ENCODE measurements around the gene PARD3B.

The PARD3B gene

DNA sequence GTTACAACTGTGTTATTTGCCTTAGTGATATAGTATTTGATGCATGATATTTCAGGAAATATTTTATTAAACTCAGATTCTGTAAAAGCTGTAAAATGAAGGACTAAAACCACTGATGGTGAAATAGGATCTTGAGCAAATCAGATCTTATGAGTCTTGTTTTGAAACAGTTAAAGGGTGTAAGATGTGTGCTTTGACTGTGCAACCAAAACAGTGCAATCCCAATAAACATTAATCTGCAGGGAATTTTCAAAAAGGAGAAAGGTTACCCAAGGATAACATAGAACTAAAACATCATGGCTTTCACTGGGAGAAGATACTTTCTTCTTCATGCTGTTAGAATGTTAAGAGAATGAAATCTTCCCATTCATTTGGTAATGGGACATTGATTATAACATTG is 378.7 kb downstream of the PARD3B start:
- Histone ChIP-seq H3K9me3 (ENCODE audit: control extremely low read depth in 1 of 5, control insufficient read depth in 4 of 5, insufficient read depth in 2 of 5, low read depth in 1 of 5, low read length in 4 of 5) (peaks cover 0 to 2% (median 0%) of the 10 kb centered on the region in 5 experiments), H3K36me3 (ENCODE audit: control insufficient read depth in 4 of 4, insufficient read depth in 4 of 4, low read length in 3 of 4) (no peaks in the 10 kb centered on the region), H3K27me3 (replicated peaks in 2 of 5; ENCODE audit: control insufficient read depth in 4 of 5, insufficient read depth in 5 of 5, low read length in 4 of 5) (no peaks in the 10 kb centered on the region), H3K4me3 (ENCODE audit: control insufficient read depth in 1 of 7, extremely low read depth in 1 of 7, insufficient read depth in 4 of 7, low read depth in 2 of 7, low read length in 6 of 7) (no peak overlapping the region), H3K27ac (ENCODE audit: insufficient read depth in 1 of 2, low read depth in 1 of 2, low read length in 2 of 2, poor library complexity in 1 of 2, severe bottlenecking in 2 of 2) (no peak overlapping the region), H3K4me1 (ENCODE audit: control extremely low read depth in 1 of 4, control insufficient read depth in 4 of 4, insufficient read depth in 4 of 4, low read length in 3 of 4) (no peaks in the 10 kb centered on the region)
- DNase-seq, result no peak
- CTCF ChIA-PET, result no interaction called here
- POLR2A ChIA-PET, result no interaction called here

DNA sequence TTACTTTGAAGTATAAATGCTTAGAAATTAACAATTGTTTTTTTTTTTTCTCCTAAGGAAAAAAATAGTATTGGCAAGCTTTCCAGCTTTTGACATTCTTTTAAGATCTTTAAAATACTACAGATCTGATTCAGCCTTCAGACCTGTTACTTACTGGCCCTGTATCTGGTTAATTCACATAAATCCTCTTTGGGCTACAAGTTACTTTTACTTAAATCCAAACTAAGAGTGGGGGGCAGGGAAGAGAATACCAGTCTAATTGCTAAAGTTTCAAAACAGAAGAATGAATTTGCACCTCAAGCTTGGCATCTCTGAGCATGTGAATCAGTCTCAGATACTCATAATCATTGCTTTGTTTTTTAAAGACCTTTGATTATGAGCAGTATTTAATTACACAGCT is 386.3 kb downstream of the PARD3B start:
- H3K36me3 ChIP-seq (ENCODE audit: control insufficient read depth in 4 of 4, insufficient read depth in 4 of 4, low read length in 3 of 4), result no peaks in the 10 kb centered on the region
- no peaks in the 10 kb centered on the region for H3K27me3 ChIP-seq (replicated peaks in 2 of 5; ENCODE audit: control insufficient read depth in 4 of 5, insufficient read depth in 5 of 5, low read length in 4 of 5)
- DNase-seq, result no peak
- peaks cover 0 to 2% (median 0%) of the 10 kb centered on the region in 5 experiments for H3K9me3 ChIP-seq (ENCODE audit: control extremely low read depth in 1 of 5, control insufficient read depth in 4 of 5, insufficient read depth in 2 of 5, low read depth in 1 of 5, low read length in 4 of 5)
- H3K4me1 ChIP-seq (ENCODE audit: control extremely low read depth in 1 of 4, control insufficient read depth in 4 of 4, insufficient read depth in 4 of 4, low read length in 3 of 4), result no peaks in the 10 kb centered on the region
- H3K4me3 ChIP-seq (ENCODE audit: control insufficient read depth in 1 of 7, extremely low read depth in 1 of 7, insufficient read depth in 4 of 7, low read depth in 2 of 7, low read length in 6 of 7), result no peak overlapping the region
- CTCF ChIA-PET, result interaction anchor here (1.0 kb wide), 1 partner anchor 100 kb away, joined by 3 read pairs; no protein-coding TSS in a partner anchor
- POLR2A ChIA-PET, result no interaction called here
- no peak overlapping the region for H3K27ac ChIP-seq (ENCODE audit: insufficient read depth in 1 of 2, low read depth in 1 of 2, low read length in 2 of 2, poor library complexity in 1 of 2, severe bottlenecking in 2 of 2)

- no peaks in the 10 kb centered on the region for H3K36me3 ChIP-seq (ENCODE audit: control insufficient read depth in 4 of 4, insufficient read depth in 4 of 4, low read length in 3 of 4)
- H3K9me3 ChIP-seq (ENCODE audit: control extremely low read depth in 1 of 5, control insufficient read depth in 4 of 5, insufficient read depth in 2 of 5, low read depth in 1 of 5, low read length in 4 of 5), result peaks cover 0 to 2% (median 0%) of the 10 kb centered on the region in 5 experiments
- no peak overlapping the region for H3K4me3 ChIP-seq (ENCODE audit: control insufficient read depth in 1 of 7, extremely low read depth in 1 of 7, insufficient read depth in 4 of 7, low read depth in 2 of 7, low read length in 6 of 7)
- H3K27me3 ChIP-seq (replicated peaks in 2 of 5; ENCODE audit: control insufficient read depth in 4 of 5, insufficient read depth in 5 of 5, low read length in 4 of 5), result no peaks in the 10 kb centered on the region
- POLR2A ChIA-PET, result no interaction called here
- H3K4me1 ChIP-seq (ENCODE audit: control extremely low read depth in 1 of 4, control insufficient read depth in 4 of 4, insufficient read depth in 4 of 4, low read length in 3 of 4), result no peaks in the 10 kb centered on the region
- CTCF ChIA-PET, result interaction anchor here (0.6 kb wide), 1 partner anchor 37 kb away, joined by 3 read pairs; no protein-coding TSS in a partner anchor
- no peak overlapping the region for H3K27ac ChIP-seq (ENCODE audit: insufficient read depth in 1 of 2, low read depth in 1 of 2, low read length in 2 of 2, poor library complexity in 1 of 2, severe bottlenecking in 2 of 2)
- no CpG with 5 or more reads among the region's 1 CpG for WGBS (ENCODE audit: insufficient coverage)
- no peak for DNase-seq
Measured at GRCh38 chr2:204933735-204934374, 388.6 kb downstream of the PARD3B start.

GRCh38 chr2:204944927-204945326 is 399.7 kb downstream of the PARD3B start:
- Histone ChIP-seq H3K9me3 (ENCODE audit: control extremely low read depth in 1 of 5, control insufficient read depth in 4 of 5, insufficient read depth in 2 of 5, low read depth in 1 of 5, low read length in 4 of 5) (peaks cover 0 to 14% (median 5%) of the 10 kb centered on the region in 5 experiments), H3K27ac (ENCODE audit: insufficient read depth in 1 of 2, low read depth in 1 of 2, low read length in 2 of 2, poor library complexity in 1 of 2, severe bottlenecking in 2 of 2) (no peak overlapping the region), H3K4me3 (ENCODE audit: control insufficient read depth in 1 of 7, extremely low read depth in 1 of 7, insufficient read depth in 4 of 7, low read depth in 2 of 7, low read length in 6 of 7) (no peak overlapping the region), H3K27me3 (replicated peaks in 2 of 5; ENCODE audit: control insufficient read depth in 4 of 5, insufficient read depth in 5 of 5, low read length in 4 of 5) (no peaks in the 10 kb centered on the region), H3K36me3 (ENCODE audit: control insufficient read depth in 4 of 4, insufficient read depth in 4 of 4, low read length in 3 of 4) (no peaks in the 10 kb centered on the region), H3K4me1 (ENCODE audit: control extremely low read depth in 1 of 4, control insufficient read depth in 4 of 4, insufficient read depth in 4 of 4, low read length in 3 of 4) (peaks cover 3 to 18% (median 8%) of the 10 kb centered on the region in 4 experiments)
- ChIA-PET CTCF (no interaction called here), POLR2A (no interaction called here)
- no peak for DNase-seq
- 100% methylated on average over 2 of the region's 3 CpGs for WGBS (ENCODE audit: insufficient coverage)

- POLR2A ChIA-PET, result no interaction called here
Measured at GRCh38 chr2:204945376-204945775, 400.1 kb downstream of the PARD3B start.

GRCh38 chr2:204946892-204947291 is 401.6 kb downstream of the PARD3B start:
- no peak overlapping the region for H3K27ac ChIP-seq (ENCODE audit: insufficient read depth in 1 of 2, low read depth in 1 of 2, low read length in 2 of 2, poor library complexity in 1 of 2, severe bottlenecking in 2 of 2)
- H3K4me3 ChIP-seq (ENCODE audit: control insufficient read depth in 1 of 7, extremely low read depth in 1 of 7, insufficient read depth in 4 of 7, low read depth in 2 of 7, low read length in 6 of 7), result no peak overlapping the region
- peaks cover 3 to 18% (median 8%) of the 10 kb centered on the region in 4 experiments for H3K4me1 ChIP-seq (ENCODE audit: control extremely low read depth in 1 of 4, control insufficient read depth in 4 of 4, insufficient read depth in 4 of 4, low read length in 3 of 4)
- H3K9me3 ChIP-seq (ENCODE audit: control extremely low read depth in 1 of 5, control insufficient read depth in 4 of 5, insufficient read depth in 2 of 5, low read depth in 1 of 5, low read length in 4 of 5), result peaks cover 0 to 14% (median 5%) of the 10 kb centered on the region in 5 experiments
- DNase-seq, result no peak
- WGBS (ENCODE audit: insufficient coverage), result no CpG with 5 or more reads among the region's 2 CpGs
- H3K27me3 ChIP-seq (replicated peaks in 2 of 5; ENCODE audit: control insufficient read depth in 4 of 5, insufficient read depth in 5 of 5, low read length in 4 of 5), result no peaks in the 10 kb centered on the region
- ChIA-PET CTCF (interaction anchor here (1.1 to 1.3 kb wide), 2 partner anchors 20 to 728 kb away, joined by 3 to 4 read pairs; no protein-coding TSS in a partner anchor), POLR2A (no interaction called here)
- H3K36me3 ChIP-seq (ENCODE audit: control insufficient read depth in 4 of 4, insufficient read depth in 4 of 4, low read length in 3 of 4), result peaks cover 0 to 2% (median 0%) of the 10 kb centered on the region in 4 experiments

More at GRCh38 chr2:204945376-204945775, 400.1 kb downstream of the PARD3B start:
- peaks cover 0 to 14% (median 5%) of the 10 kb centered on the region in 5 experiments for H3K9me3 ChIP-seq (ENCODE audit: control extremely low read depth in 1 of 5, control insufficient read depth in 4 of 5, insufficient read depth in 2 of 5, low read depth in 1 of 5, low read length in 4 of 5)
- H3K27ac ChIP-seq (ENCODE audit: insufficient read depth in 1 of 2, low read depth in 1 of 2, low read length in 2 of 2, poor library complexity in 1 of 2, severe bottlenecking in 2 of 2), result no peak overlapping the region
- DNase-seq, result no peak
- no peaks in the 10 kb centered on the region for H3K36me3 ChIP-seq (ENCODE audit: control insufficient read depth in 4 of 4, insufficient read depth in 4 of 4, low read length in 3 of 4)
- peaks cover 3 to 18% (median 8%) of the 10 kb centered on the region in 4 experiments for H3K4me1 ChIP-seq (ENCODE audit: control extremely low read depth in 1 of 4, control insufficient read depth in 4 of 4, insufficient read depth in 4 of 4, low read length in 3 of 4)
- 100% methylated on average over 1 of the region's 2 CpGs for WGBS (ENCODE audit: insufficient coverage)
- no peaks in the 10 kb centered on the region for H3K27me3 ChIP-seq (replicated peaks in 2 of 5; ENCODE audit: control insufficient read depth in 4 of 5, insufficient read depth in 5 of 5, low read length in 4 of 5)
- H3K4me3 ChIP-seq (ENCODE audit: control insufficient read depth in 1 of 7, extremely low read depth in 1 of 7, insufficient read depth in 4 of 7, low read depth in 2 of 7, low read length in 6 of 7), result no peak overlapping the region
- CTCF ChIA-PET, result no interaction called here

- peaks cover 3 to 18% (median 8%) of the 10 kb centered on the region in 4 experiments for H3K4me1 ChIP-seq (ENCODE audit: control extremely low read depth in 1 of 4, control insufficient read depth in 4 of 4, insufficient read depth in 4 of 4, low read length in 3 of 4)
- peaks cover 0 to 2% (median 0%) of the 10 kb centered on the region in 4 experiments for H3K36me3 ChIP-seq (ENCODE audit: control insufficient read depth in 4 of 4, insufficient read depth in 4 of 4, low read length in 3 of 4)
- ChIA-PET POLR2A (no interaction called here), CTCF (interaction anchor here (1.1 to 1.3 kb wide), 2 partner anchors 19 to 728 kb away, joined by 3 to 4 read pairs; no protein-coding TSS in a partner anchor)
- no peak for DNase-seq
- peaks cover 0 to 14% (median 5%) of the 10 kb centered on the region in 5 experiments for H3K9me3 ChIP-seq (ENCODE audit: control extremely low read depth in 1 of 5, control insufficient read depth in 4 of 5, insufficient read depth in 2 of 5, low read depth in 1 of 5, low read length in 4 of 5)
- no peak overlapping the region for H3K4me3 ChIP-seq (ENCODE audit: control insufficient read depth in 1 of 7, extremely low read depth in 1 of 7, insufficient read depth in 4 of 7, low read depth in 2 of 7, low read length in 6 of 7)
- no CpG with 5 or more reads among the region's 1 CpG for WGBS (ENCODE audit: insufficient coverage)
- no peak overlapping the region for H3K27ac ChIP-seq (ENCODE audit: insufficient read depth in 1 of 2, low read depth in 1 of 2, low read length in 2 of 2, poor library complexity in 1 of 2, severe bottlenecking in 2 of 2)
- no peaks in the 10 kb centered on the region for H3K27me3 ChIP-seq (replicated peaks in 2 of 5; ENCODE audit: control insufficient read depth in 4 of 5, insufficient read depth in 5 of 5, low read length in 4 of 5)
Measured at GRCh38 chr2:204947405-204947804, 402.1 kb downstream of the PARD3B start.
